ENCODE measurements around the gene RBL2.
A peak's percentile ranks its signal among the peaks of the same experiment; 100 is the strongest.
"Not testable (repeated sequence)": the region's sequence is repeated elsewhere in the genome, so short reads cannot be mapped to it uniquely, and the experiment has no call there.

Gene RBL2, protein sequence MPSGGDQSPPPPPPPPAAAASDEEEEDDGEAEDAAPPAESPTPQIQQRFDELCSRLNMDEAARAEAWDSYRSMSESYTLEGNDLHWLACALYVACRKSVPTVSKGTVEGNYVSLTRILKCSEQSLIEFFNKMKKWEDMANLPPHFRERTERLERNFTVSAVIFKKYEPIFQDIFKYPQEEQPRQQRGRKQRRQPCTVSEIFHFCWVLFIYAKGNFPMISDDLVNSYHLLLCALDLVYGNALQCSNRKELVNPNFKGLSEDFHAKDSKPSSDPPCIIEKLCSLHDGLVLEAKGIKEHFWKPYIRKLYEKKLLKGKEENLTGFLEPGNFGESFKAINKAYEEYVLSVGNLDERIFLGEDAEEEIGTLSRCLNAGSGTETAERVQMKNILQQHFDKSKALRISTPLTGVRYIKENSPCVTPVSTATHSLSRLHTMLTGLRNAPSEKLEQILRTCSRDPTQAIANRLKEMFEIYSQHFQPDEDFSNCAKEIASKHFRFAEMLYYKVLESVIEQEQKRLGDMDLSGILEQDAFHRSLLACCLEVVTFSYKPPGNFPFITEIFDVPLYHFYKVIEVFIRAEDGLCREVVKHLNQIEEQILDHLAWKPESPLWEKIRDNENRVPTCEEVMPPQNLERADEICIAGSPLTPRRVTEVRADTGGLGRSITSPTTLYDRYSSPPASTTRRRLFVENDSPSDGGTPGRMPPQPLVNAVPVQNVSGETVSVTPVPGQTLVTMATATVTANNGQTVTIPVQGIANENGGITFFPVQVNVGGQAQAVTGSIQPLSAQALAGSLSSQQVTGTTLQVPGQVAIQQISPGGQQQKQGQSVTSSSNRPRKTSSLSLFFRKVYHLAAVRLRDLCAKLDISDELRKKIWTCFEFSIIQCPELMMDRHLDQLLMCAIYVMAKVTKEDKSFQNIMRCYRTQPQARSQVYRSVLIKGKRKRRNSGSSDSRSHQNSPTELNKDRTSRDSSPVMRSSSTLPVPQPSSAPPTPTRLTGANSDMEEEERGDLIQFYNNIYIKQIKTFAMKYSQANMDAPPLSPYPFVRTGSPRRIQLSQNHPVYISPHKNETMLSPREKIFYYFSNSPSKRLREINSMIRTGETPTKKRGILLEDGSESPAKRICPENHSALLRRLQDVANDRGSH

GRCh38 chr16:53434377-53435065 lies at the start of gene RBL2:
TSS of gene RBL2 (plus strand) at chr16:53434471. CDS start at chr16:53434557, 86 bp downstream.
- peak; percentile 76 to 77 for DNase-seq (ENCODE audit: low read depth in 2 of 2)

- not testable (repeated sequence) for DNase-seq (ENCODE audit: low read depth in 2 of 2)
Observed at GRCh38 chr16:53384610-53385009, 49.7 kb upstream of the RBL2 start.

- DNase-seq (ENCODE audit: low read depth in 2 of 2), result no peak
Observed at GRCh38 chr16:53404959-53405358, 29.3 kb upstream of the RBL2 start.

DNA sequence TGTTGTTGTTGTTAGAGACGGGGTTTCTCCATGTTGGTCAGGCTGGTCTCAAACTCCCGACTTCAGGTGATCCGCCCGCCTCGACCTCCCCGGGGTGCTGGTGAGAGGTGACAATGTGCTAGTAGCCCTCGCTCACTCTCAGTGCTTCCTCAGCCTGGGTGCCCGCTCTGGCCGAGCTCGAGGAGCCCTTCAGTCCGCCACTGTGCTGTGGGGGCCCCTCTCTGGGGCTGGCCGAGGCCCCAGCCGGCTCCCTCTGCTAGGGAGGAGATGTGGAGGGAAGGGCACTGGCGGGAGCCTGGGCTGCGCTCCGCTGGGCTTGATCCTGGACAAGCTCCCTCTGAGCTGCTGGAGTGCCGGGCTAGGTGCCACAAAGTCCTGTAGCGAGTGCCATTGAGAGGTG lies 21.7 kb upstream of the RBL2 start:
- DNase-seq (ENCODE audit: low read depth in 2 of 2), result no peak

- DNase-seq (ENCODE audit: low read depth in 2 of 2), result no peak
Observed at GRCh38 chr16:53413864-53414263, 20.4 kb upstream of the RBL2 start.

GRCh38 chr16:53414381-53414780 lies 19.9 kb upstream of the RBL2 start:
- DNase-seq (ENCODE audit: low read depth in 2 of 2), result no peak

GRCh38 chr16:53415504-53415903 lies 18.8 kb upstream of the RBL2 start:
- DNase-seq (ENCODE audit: low read depth in 2 of 2), result no peak

GRCh38 chr16:53417011-53417410 lies 17.3 kb upstream of the RBL2 start:
- no peak for DNase-seq (ENCODE audit: low read depth in 2 of 2)

DNA sequence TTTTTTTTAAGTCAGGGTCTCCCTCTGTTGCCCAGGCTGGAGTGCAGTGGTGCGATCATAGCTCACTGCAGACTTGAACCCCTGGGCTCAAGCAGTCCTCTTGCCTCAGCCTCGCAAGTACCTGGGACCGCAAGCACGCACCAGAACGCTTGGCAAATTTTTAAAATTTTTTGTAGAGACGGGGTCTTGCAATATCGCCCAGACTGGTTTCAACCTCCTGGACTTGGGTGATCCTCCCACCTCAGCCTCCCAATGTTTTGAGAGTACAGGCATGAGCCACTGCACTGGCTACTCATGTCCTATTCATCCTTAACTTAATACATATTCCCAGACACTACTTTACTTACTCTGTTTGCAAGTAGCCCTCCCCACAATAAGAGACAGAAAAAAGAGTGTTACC lies 16.3 kb upstream of the RBL2 start:
- DNase-seq (ENCODE audit: low read depth in 2 of 2), result no peak

DNA sequence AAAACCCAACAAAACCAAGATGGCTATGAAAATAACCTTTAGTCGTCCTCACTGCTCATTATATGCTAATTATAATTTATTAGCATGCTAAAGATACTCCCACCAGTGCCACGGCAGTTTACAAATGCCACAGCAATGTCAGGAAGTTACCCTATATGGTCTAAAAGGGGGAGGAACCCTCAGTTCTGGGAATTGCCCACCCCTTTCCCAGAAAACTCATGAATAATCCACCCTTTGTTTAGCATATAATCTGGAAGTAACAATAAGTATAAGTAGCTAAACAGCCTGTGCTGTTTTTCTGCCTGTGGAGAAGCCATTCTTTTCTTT lies 14.9 kb upstream of the RBL2 start:
- not testable (repeated sequence) for DNase-seq (ENCODE audit: low read depth in 2 of 2)

DNA sequence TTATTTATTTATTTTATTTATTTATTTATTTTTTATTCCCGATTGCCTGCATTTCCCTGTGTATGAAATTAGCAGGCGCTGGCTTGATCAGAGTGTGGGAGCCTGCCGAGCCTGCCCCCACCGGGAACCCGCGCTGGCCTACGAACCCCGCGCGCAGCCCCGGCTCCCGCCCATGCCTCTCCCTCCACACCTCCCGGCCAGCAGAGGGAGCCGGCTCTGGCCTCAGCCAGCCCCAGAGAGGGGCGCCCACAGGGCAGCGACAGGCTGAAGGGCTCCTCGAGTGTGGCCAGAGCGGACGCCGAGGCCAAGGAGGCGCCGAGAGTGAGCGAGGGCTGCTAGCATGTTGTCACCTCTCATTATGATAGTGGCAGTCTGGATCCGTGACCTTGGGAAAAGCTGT lies 13.0 kb upstream of the RBL2 start:
- no peak for DNase-seq (ENCODE audit: low read depth in 2 of 2)

- not testable (repeated sequence) for DNase-seq (ENCODE audit: low read depth in 2 of 2)
Observed at GRCh38 chr16:53423968-53424367, 10.3 kb upstream of the RBL2 start.

GRCh38 chr16:53428681-53429080 lies 5.6 kb upstream of the RBL2 start:
- no peak for DNase-seq (ENCODE audit: low read depth in 2 of 2)

DNA sequence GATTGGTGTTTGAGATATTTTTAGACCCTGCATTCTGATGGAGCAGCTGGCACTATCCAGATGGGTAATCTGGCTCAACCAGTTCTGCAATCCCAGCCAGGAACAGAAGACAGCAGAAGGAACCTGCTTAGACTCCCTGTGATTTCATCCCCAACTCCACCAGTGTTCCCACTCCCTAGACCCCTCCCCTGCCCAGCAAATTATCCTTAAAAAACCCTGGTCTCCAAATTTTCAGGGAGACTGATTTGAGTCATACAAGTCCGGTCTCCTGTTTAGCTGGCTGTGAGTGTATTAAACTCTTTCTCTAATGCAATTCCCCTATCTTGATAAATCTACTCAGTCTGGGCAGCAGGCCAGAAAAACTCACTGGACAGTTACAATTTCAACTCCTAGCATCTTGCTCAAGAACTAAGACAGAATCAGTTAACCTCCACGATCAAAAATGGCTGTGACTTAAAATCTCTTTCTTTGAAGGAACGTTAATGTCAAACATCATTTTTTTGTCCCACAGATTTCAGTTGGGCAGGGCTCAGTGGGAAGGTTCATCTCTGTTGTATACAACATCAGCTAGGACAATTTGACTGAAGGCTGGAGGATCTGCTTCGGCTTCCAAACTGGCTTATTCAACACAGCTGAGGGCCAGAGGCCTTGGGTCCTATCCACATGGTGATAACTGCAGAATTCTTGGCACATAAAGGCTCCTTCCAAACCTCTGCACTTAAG lies 4.9 kb upstream of the RBL2 start:
- DNase-seq (ENCODE audit: low read depth in 2 of 2), result no peak

DNA sequence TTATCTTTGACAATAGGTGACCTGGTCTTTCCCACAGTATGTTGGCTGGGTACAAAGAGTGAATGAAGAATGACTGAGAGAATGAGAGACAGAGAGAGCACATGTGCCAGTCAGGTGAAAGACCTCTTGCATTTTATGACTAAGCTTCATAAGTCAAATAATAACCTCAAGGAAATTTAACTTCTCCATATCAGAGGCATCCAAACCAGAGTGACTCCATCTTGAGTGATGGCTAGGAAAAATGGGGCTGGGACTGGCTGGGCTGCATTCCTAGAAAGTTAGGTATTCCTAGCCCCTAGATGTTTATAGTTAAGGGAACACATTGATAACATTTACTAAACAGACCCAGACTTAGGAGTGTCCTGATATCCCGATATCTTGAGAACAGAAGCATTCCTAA lies 3.9 kb upstream of the RBL2 start:
- no peak for DNase-seq (ENCODE audit: low read depth in 2 of 2)

- DNase-seq (ENCODE audit: low read depth in 2 of 2), result no peak
Observed at GRCh38 chr16:53433509-53433908, 762 bp upstream of the RBL2 start.

GRCh38 chr16:53433930-53434376 lies 318 bp upstream of the RBL2 start:
- DNase-seq (ENCODE audit: low read depth in 2 of 2), result no peak

- peak; percentile 24 to 27 for DNase-seq (ENCODE audit: low read depth in 2 of 2)
Observed at GRCh38 chr16:53435066-53435688, 906 bp downstream of the RBL2 start.

- no peak for DNase-seq (ENCODE audit: low read depth in 2 of 2)
Observed at GRCh38 chr16:53440125-53440524, 5.9 kb downstream of the RBL2 start.

- no peak for DNase-seq (ENCODE audit: low read depth in 2 of 2)
Observed at GRCh38 chr16:53445534-53445933, 11.3 kb downstream of the RBL2 start.

DNA sequence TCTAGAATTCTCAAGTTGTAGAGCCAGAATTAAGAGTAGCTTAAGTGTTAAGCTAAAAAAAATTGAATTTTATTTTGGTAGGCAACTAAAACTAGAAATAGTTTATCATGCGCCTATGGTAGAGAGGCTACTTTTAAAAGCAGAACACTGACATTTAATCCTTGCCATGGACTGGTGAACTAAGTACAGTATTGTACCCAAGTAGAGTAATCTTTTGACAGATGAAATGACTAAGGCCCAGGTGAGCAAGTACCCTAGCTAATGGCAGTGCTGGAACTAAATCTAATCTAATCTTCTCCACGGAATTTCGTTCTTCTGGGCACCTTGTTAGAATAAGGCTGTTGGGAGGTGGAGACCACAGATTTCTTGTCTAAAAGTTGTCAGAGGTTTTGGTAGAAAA lies 11.8 kb downstream of the RBL2 start:
- no peak for DNase-seq (ENCODE audit: low read depth in 2 of 2)

Data from stimulated activated CD4-positive, alpha-beta T cell treated with anti-CD3 and anti-CD28 coated beads, Interleukin-4, amount 100 ng/mL, for 48 hours (primary cell).